PC-9 (cell line): ENCODE measurements around the gene CHST11. TPM values are rescaled to one million over a fixed set of nuclear protein-coding genes. Genes with fewer than 3 reads are reported as not detected.

ENCODE experiments used
- BruUV-seq: library from RNA; stranded (reverse); fragments of 400-500 nt; replicated peaks from 2 replicates; lab custom pipeline; 2021; lab: Mats Ljungman, UMichigan
- CTCF ChIA-PET: fragments of 300-600 bp; sonication (Branson Sonifier 250); formaldehyde crosslinking; loops from one replicate; lab custom pipeline; 2022; ENCODE audit warnings: antibody characterized with exemption; lab: Charles Lee
- POLR2A ChIA-PET: fragments of 300-600 bp; sonication (Branson Sonifier 250); formaldehyde crosslinking; loops from one replicate; lab custom pipeline; 2022; ENCODE audit warnings: antibody characterized with exemption; ENCODE audit not compliant: unreplicated experiment; lab: Charles Lee
- DNase-seq, 2 experiments: peaks; one replicate each; pipeline versions ENCODE4 v3.0.0 to v3.0.0-alpha.2; 2015 to 2022; ENCODE audit warnings: mixed read lengths in 1 of 2
- H2AFZ ChIP-seq: fragments of 200-600 bp; sonication (generic); 2 replicates; pipeline ENCODE4 v1.8.1; 2017; ENCODE audit warnings: antibody characterized with exemption
- H3F3A ChIP-seq: fragments of 200-600 bp; sonication (generic); 2 replicates; pipeline ENCODE4 v1.8.1; 2017; ENCODE audit warnings: antibody characterized with exemption, mild to moderate bottlenecking, low read depth; ENCODE audit not compliant: insufficient read depth
- H3K27ac ChIP-seq: fragments of 200-600 bp; sonication (generic); 2 replicates; pipeline ENCODE4 v1.6.1; 2016; ENCODE audit warnings: mixed run types
- H3K27me3 ChIP-seq: fragments of 200-600 bp; sonication (generic); 2 replicates; pipeline ENCODE4 v1.6.1; 2016; ENCODE audit warnings: low read depth, mixed run types; ENCODE audit not compliant: insufficient read depth
- H3K36me3 ChIP-seq: fragments of 200-600 bp; sonication (generic); 2 replicates; pipeline ENCODE4 v1.6.1; 2016; ENCODE audit warnings: low read depth, mixed run types
- H3K4me1 ChIP-seq: fragments of 200-600 bp; sonication (generic); replicated peaks from 2 replicates; pipeline ENCODE4 v1.6.1; 2016; ENCODE audit warnings: mixed run types; ENCODE audit not compliant: insufficient read depth
- H3K4me2 ChIP-seq: fragments of 200-600 bp; sonication (generic); 2 replicates; pipeline ENCODE4 v1.6.1; 2017; ENCODE audit warnings: mixed run types
- H3K4me3 ChIP-seq: fragments of 200-600 bp; sonication (generic); 2 replicates; pipeline ENCODE4 v1.6.1; 2016; ENCODE audit warnings: mixed run types
- H3K79me2 ChIP-seq: fragments of 200-600 bp; sonication (generic); 2 replicates; pipeline ENCODE4 v1.6.1; 2017; ENCODE audit warnings: low read depth, mixed run types
- H3K9me2 ChIP-seq: fragments of 200-600 bp; sonication (generic); 2 replicates; pipeline ENCODE4 v1.8.1; 2017; ENCODE audit warnings: mild to moderate bottlenecking; ENCODE audit not compliant: insufficient read depth
- H3K9me3 ChIP-seq: fragments of 200-600 bp; sonication (generic); 2 replicates; pipeline ENCODE4 v1.8.1; 2016; ENCODE audit warnings: low read depth; ENCODE audit not compliant: insufficient read depth
- H4K20me1 ChIP-seq: fragments of 200-600 bp; sonication (generic); 2 replicates; pipeline ENCODE4 v1.8.1; 2017; ENCODE audit not compliant: insufficient read depth
- EZH2 ChIP-seq: fragments of 200-600 bp; sonication (generic); IDR thresholded peaks from 2 replicates; pipeline ENCODE4 v1.8.0; 2017; ENCODE audit warnings: antibody characterized with exemption, low read depth
- intact Hi-C: fragments of 100-400 bp; cut with micrococcal nuclease; formaldehyde crosslinking; loops from one replicate; pipeline ENCODE4 v1.10.0; 2022; ENCODE audit not compliant: unreplicated experiment
- total RNA-seq: library from RNA; stranded (reverse); gene quantifications from 2 replicates; pipeline ENCODE4 v1.2.3, GENCODE V29; 2021
- TF ChIP-seq, protein P1 (sequence below): fragments of 200-600 bp; sonication (generic); conservative IDR thresholded peaks from 2 replicates; pipeline ENCODE4 v1.6.1; 2017; ENCODE audit warnings: mixed run types, antibody characterized with exemption, mild to moderate bottlenecking, moderate library complexity

Gene CHST11
- total RNA-seq, 1 experiment from 2014 or later, result 39.9 TPM

DNA sequence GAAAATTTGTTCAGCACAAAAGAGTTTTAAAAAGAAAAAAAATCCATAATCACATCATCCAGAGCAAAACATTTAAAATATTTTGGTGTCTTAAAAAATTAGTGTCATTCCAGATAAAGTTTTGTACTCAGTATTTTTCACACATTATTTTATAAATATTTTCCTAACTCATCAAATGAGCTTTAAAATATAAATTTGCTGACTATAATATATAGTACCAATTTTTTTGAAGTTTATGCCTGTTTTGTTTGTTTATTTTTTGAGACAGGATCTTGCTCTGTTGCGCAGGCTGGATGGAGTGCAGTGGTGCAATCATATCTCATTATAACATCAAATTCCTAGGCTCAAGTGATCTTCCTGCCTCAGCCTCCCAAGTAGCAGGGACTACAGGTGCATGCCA is 337.2 kb downstream of the CHST11 start:
- Histone ChIP-seq H4K20me1 (no peaks in the 10 kb centered on the region), H3K4me2 (no peak overlapping the region), H2AFZ (no peak overlapping the region), H3K4me1 (0 out of 2 replicates have a peak, but pooled peaks cover 6% of the 10 kb centered on the region), H3K9me2 (no peaks in the 10 kb centered on the region; the same call in 1 of the 2 replicates), H3K27me3 (no peaks in the 10 kb centered on the region), H3K36me3 (no peaks in the 10 kb centered on the region), H3K4me3 (no peak overlapping the region), H3K9me3 (no peaks in the 10 kb centered on the region), H3F3A (no peaks in the 10 kb centered on the region), H3K79me2 (no peaks in the 10 kb centered on the region), H3K27ac (no peak overlapping the region)
- no peak for DNase-seq
- intact Hi-C loops, result no loop called here
- BruUV-seq, result no TSS peak
- TF ChIP-seq, protein P1, sequence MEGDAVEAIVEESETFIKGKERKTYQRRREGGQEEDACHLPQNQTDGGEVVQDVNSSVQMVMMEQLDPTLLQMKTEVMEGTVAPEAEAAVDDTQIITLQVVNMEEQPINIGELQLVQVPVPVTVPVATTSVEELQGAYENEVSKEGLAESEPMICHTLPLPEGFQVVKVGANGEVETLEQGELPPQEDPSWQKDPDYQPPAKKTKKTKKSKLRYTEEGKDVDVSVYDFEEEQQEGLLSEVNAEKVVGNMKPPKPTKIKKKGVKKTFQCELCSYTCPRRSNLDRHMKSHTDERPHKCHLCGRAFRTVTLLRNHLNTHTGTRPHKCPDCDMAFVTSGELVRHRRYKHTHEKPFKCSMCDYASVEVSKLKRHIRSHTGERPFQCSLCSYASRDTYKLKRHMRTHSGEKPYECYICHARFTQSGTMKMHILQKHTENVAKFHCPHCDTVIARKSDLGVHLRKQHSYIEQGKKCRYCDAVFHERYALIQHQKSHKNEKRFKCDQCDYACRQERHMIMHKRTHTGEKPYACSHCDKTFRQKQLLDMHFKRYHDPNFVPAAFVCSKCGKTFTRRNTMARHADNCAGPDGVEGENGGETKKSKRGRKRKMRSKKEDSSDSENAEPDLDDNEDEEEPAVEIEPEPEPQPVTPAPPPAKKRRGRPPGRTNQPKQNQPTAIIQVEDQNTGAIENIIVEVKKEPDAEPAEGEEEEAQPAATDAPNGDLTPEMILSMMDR, result no peak
- TF ChIP-seq EZH2, result no peak
- ChIA-PET POLR2A (no interaction called here), CTCF (no interaction called here)

DNA sequence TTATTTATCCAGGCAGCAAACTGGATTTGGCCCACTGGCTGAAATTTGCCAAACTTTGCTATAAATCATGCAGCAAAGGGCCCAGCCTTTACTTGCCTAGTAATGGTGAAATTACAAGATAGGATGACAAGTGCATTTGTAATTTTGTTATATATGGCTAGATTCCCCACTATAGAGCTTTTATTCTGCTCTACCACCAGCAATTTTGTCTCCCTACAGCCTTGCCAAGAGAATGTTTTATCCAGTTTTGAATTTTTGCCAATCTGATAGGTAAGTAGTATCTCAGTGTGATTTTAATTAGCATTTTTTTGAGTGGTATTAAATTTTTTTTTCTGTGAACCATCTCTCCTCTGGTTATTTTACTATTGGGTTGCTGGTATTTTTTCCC is 339.7 kb downstream of the CHST11 start:
- Histone ChIP-seq H4K20me1 (no peaks in the 10 kb centered on the region), H3K36me3 (no peaks in the 10 kb centered on the region), H3K4me2 (no peak overlapping the region), H3K4me3 (no peak overlapping the region), H3K27me3 (no peaks in the 10 kb centered on the region), H3K9me2 (no peaks in the 10 kb centered on the region; the same call in 1 of the 2 replicates), H3K4me1 (0 out of 2 replicates have a peak, but pooled peaks cover 6% of the 10 kb centered on the region), H3K9me3 (no peaks in the 10 kb centered on the region), H2AFZ (no peak overlapping the region), H3F3A (no peaks in the 10 kb centered on the region), H3K79me2 (no peaks in the 10 kb centered on the region), H3K27ac (no peak overlapping the region)
- ChIA-PET CTCF (no interaction called here), POLR2A (no interaction called here)
- intact Hi-C loops, result no loop called here
- DNase-seq, result no peak
- no TSS peak for BruUV-seq
- TF ChIP-seq, protein P1, result no peak
- no peak for TF ChIP-seq EZH2

DNA sequence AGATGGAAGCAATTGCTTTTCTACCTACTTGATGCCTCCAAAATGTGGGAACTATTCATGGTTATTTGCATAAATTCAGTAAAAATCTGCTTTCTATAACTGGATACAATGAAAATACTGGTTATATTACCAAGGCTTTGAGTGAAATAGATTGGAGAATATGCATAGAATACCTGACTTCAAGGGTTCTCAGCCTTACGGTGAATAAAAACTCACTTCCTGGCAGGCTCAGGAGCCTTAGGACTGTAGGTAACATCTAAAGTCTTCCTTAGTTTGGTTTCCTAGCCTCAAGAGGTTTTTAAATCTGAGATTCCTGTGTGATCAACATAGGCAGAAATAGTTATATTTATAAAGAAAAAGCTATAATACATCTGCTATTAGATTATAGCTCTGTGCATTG is 342.7 kb downstream of the CHST11 start:
- intact Hi-C loops, result no loop called here
- no peaks in the 10 kb centered on the region for H3K27me3 ChIP-seq
- POLR2A ChIA-PET, result no interaction called here

More for the DNA sequence above, 342.7 kb downstream of the CHST11 start:
- Histone ChIP-seq H3K9me2 (no peaks in the 10 kb centered on the region; the same call in 1 of the 2 replicates), H2AFZ (no peak overlapping the region), H3K79me2 (no peaks in the 10 kb centered on the region), H3K4me1 (no peaks in the 10 kb centered on the region), H3K4me3 (no peak overlapping the region), H3F3A (no peaks in the 10 kb centered on the region), H3K27ac (no peak overlapping the region), H4K20me1 (no peaks in the 10 kb centered on the region), H3K4me2 (no peak overlapping the region), H3K36me3 (no peaks in the 10 kb centered on the region), H3K9me3 (no peaks in the 10 kb centered on the region)
- CTCF ChIA-PET, result no interaction called here
- no peak for TF ChIP-seq EZH2
- TF ChIP-seq, protein P1, result no peak
- DNase-seq, result no peak
- BruUV-seq, result no TSS peak
